ENCODE data around the gene DERL3. TPM values are rescaled to one million over a fixed set of nuclear protein-coding genes. Genes with fewer than 3 reads are reported as not detected.
A peak's percentile ranks its signal among the peaks of the same experiment; 100 is the strongest.

DERL3 gene
- total RNA-seq, 3 donors from 2014 or later, result 4.4 to 18.8 (median 7.9) TPM

- DNase-seq (peak in 1 of 3 donors; percentile 7), ATAC-seq (no peak)
- Histone ChIP-seq H3K9me3 (no peaks in the 10 kb centered on the region), H3K4me3 (no peak overlapping the region), H3K36me3 (ENCODE audit: low read depth) (peaks cover 11% of the 10 kb centered on the region), H3K4me1 (ENCODE audit: low read depth) (no peaks in the 10 kb centered on the region)
- intact Hi-C loops (cut with DNase I, micrococcal nuclease), result no loop called here
- TF ChIP-seq, protein P1, sequence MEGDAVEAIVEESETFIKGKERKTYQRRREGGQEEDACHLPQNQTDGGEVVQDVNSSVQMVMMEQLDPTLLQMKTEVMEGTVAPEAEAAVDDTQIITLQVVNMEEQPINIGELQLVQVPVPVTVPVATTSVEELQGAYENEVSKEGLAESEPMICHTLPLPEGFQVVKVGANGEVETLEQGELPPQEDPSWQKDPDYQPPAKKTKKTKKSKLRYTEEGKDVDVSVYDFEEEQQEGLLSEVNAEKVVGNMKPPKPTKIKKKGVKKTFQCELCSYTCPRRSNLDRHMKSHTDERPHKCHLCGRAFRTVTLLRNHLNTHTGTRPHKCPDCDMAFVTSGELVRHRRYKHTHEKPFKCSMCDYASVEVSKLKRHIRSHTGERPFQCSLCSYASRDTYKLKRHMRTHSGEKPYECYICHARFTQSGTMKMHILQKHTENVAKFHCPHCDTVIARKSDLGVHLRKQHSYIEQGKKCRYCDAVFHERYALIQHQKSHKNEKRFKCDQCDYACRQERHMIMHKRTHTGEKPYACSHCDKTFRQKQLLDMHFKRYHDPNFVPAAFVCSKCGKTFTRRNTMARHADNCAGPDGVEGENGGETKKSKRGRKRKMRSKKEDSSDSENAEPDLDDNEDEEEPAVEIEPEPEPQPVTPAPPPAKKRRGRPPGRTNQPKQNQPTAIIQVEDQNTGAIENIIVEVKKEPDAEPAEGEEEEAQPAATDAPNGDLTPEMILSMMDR (IDR thresholded peaks at IDR 0.05), result no peak
Measured at GRCh38 chr22:23815541-23816155, 23.2 kb downstream of the DERL3 start.

GRCh38 chr22:23812378-23812777 lies 26.4 kb downstream of the DERL3 start:
- H3K4me3 ChIP-seq, result no peak overlapping the region
- TF ChIP-seq, protein P1 (IDR thresholded peaks at IDR 0.05), result no peak
- ATAC-seq (no peak), DNase-seq (no peak)
- H3K4me1 ChIP-seq (ENCODE audit: low read depth), result no peaks in the 10 kb centered on the region
- H3K9me3 ChIP-seq, result no peaks in the 10 kb centered on the region
- intact Hi-C loops (cut with DNase I, micrococcal nuclease), result no loop called here
- H3K36me3 ChIP-seq (ENCODE audit: low read depth), result peaks cover 5% of the 10 kb centered on the region

DNA sequence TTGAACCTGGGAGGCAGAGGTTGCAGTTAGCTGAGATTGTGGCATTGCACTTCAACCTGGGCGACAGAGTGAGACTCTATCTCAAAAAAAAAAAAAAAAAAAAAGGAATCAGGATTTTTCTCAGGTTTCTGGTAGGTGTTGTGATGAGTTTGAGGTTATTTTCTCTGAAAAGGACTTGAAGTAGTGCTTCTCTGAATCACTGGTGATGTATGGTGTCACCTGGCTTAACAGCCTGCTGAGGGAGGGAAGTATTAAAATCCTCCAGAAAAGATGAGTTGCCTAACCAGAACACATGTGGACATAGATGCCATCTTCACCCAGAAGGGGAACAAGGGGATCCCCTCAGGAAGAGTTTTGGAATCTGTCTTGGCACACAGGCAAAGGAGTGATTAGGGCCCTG lies 32.0 kb downstream of the DERL3 start:
- Histone ChIP-seq H3K4me3 (no peak overlapping the region), H3K36me3 (ENCODE audit: low read depth) (peaks cover 3% of the 10 kb centered on the region), H3K4me1 (ENCODE audit: low read depth) (no peaks in the 10 kb centered on the region), H3K9me3 (no peaks in the 10 kb centered on the region)
- TF ChIP-seq, protein P1 (IDR thresholded peaks at IDR 0.05), result no peak
- intact Hi-C loops (cut with DNase I, micrococcal nuclease), result no loop called here
- ATAC-seq, result no peak
- no peak for DNase-seq

DNA sequence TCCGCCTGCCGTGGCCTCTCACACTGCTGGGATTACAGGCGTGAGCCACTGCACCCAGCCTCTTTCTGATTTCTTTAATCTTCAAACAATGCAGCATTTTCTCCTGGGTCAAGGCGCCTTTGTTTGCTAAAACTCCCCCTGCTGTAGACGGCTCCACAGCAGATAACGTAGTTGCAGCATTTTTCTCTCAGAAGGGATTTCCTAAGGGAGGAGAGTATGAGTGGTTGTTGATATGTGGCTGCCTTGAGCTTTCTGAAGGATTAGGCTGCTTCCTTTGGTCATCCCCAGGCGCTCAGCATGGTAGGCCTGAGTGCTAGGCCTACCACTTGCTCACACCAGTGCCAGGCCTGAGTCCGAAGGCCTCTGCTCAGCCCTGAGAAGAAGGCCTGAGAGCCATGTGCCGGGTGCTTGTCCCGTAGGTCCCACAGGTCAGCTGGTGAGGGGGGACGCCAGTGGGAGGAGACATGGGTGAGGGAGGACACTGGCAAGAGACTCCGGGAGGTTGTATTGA lies 34.0 kb downstream of the DERL3 start:
- intact Hi-C loops (cut with DNase I, micrococcal nuclease), result no loop called here
- ATAC-seq (no peak), DNase-seq (peak in 1 of 3 donors; percentile 25)
- Histone ChIP-seq H3K36me3 (ENCODE audit: low read depth) (peaks cover 3% of the 10 kb centered on the region), H3K9me3 (no peaks in the 10 kb centered on the region), H3K4me1 (ENCODE audit: low read depth) (no peaks in the 10 kb centered on the region), H3K4me3 (no peak overlapping the region)
- TF ChIP-seq, protein P1 (IDR thresholded peaks at IDR 0.05), result no peak

DNA sequence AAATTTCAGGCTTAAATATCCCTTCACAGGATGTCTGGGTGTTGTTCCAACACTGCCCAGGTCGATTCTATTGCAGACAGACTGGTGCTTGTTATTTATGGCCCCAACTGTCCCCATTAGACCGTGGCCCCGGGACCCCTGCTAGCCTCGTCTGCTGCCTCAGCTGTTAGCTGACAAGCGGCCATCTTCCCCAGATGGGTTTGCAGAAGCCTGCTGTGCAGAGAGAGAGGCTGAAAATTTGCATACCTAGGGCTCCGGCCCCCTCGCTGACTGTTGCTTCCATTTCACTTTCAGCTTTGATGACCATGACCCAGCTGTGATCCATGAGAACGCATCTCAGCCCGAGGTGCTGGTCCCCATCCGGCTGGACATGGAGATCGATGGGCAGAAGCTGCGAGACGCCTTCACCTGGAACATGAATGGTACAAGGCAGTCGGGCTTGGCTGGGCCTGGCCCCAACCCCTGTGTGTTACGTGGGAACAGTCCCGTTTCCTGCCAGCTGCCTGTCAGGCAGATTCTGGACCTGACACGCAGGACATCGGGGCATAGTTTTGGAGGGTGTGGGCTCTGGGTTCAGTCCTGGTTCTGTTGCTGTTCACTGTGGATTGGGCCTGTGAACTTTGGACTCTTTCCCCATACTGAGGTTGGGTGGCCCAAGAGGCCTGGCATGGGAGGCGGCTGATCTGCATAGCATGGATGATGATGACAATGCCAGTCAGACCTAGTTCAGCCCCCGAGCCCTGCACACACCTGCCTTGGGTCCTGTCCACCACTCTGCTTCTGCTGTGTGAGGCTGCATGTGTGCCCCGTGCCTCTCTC lies 35.6 kb downstream of the DERL3 start:
- peaks cover 6% of the 10 kb centered on the region for H3K36me3 ChIP-seq (ENCODE audit: low read depth)
- ATAC-seq (peak; percentile 30), DNase-seq (peak in 1 of 3 donors; percentile 50)
- TF ChIP-seq, protein P1 (IDR thresholded peaks at IDR 0.05), result no peak
- no peaks in the 10 kb centered on the region for H3K9me3 ChIP-seq
- intact Hi-C loops (cut with DNase I, micrococcal nuclease), result no loop called here
- no peaks in the 10 kb centered on the region for H3K4me1 ChIP-seq (ENCODE audit: low read depth)
- no peak overlapping the region for H3K4me3 ChIP-seq

Measured in mucosa of descending colon (tissue), 3 donors.